Heart right ventricle (tissue), 16 donors: Measurements from ENCODE around the gene MOAP1. TPM values are rescaled to one million over a fixed set of nuclear protein-coding genes. Genes with fewer than 3 reads are reported as not detected.
A peak's percentile ranks its signal among the peaks of the same experiment; 100 is the strongest.

Experiments used
- ATAC-seq, 8 donors: fragments of 200-7000 bp; cut with Tn5 transposase; one replicate each; pipeline ENCODE4 v1.9.1; 2020; ENCODE audit warnings: mild to moderate bottlenecking in 8 of 8, moderate library complexity in 8 of 8, moderate number of reproducible peaks in 1 of 8
- DNase-seq, 2 donors: peaks; one replicate each; pipeline ENCODE4 v3.0.0-alpha.2; 2020
- H3K27ac ChIP-seq, 10 donors: fragments of 200-600 bp; sonication (generic) in 2 of 10; one replicate each; pipeline versions ENCODE4 v1.5.0 to v1.8.0; 2020 to 2022; ENCODE audit warnings: mild to moderate bottlenecking in 3 of 10
- H3K27me3 ChIP-seq, 7 donors: fragments of 200-600 bp; one replicate each; pipeline ENCODE4 v1.8.0; 2021 to 2022; ENCODE audit warnings: mild to moderate bottlenecking in 2 of 7
- H3K36me3 ChIP-seq, 9 donors: fragments of 200-600 bp; sonication (generic) in 1 of 9; one replicate each; pipeline versions ENCODE4 v1.5.0 to v1.8.0; 2020 to 2022; ENCODE audit warnings: mild to moderate bottlenecking in 2 of 9
- H3K4me1 ChIP-seq, 9 donors: fragments of 200-600 bp; sonication (generic) in 1 of 9; one replicate each; pipeline versions ENCODE4 v1.5.0 to v1.8.0; 2020 to 2022; ENCODE audit warnings: mild to moderate bottlenecking in 4 of 9
- H3K4me3 ChIP-seq, 10 donors: fragments of 200-600 bp; sonication (generic) in 2 of 10; one replicate each; pipeline versions ENCODE4 v1.5.0 to v1.8.0; 2020 to 2022; ENCODE audit warnings: mild to moderate bottlenecking in 7 of 10, moderate library complexity in 2 of 10
- H3K9me3 ChIP-seq, 11 donors: fragments of 200-600 bp in 10 of 11; sonication (generic) in 2 of 11; one replicate each; pipeline versions ENCODE4 v1.5.0 to v1.8.0; 2013 to 2022; ENCODE audit warnings: mild to moderate bottlenecking in 2 of 11, control low read depth in 1 of 11, moderate library complexity in 1 of 11
- CTCF ChIP-seq, 9 donors: fragments of 200-600 bp; sonication (generic) in 2 of 9; IDR thresholded peaks; one replicate each; pipeline versions ENCODE4 v1.5.0 to v1.8.0; 2021 to 2022; ENCODE audit warnings: antibody characterized with exemption in 9 of 9, mild to moderate bottlenecking in 5 of 9, moderate library complexity in 1 of 9
- WGBS, 2 donors: extraction: QIAGEN DNeasy Blood & Tissue Kit; methylation state at CpG; one replicate each; pipeline ENCODE4 v1.1.7; 2013; ENCODE audit warnings: inconsistent platforms in 1 of 2; 5-methylcytosine and 5-hydroxymethylcytosine counted together
- intact Hi-C, 10 donors: fragments of 100-400 bp; cut with DNase I; formaldehyde crosslinking; loops; one replicate each; pipeline versions ENCODE4 v1.11.1 to v1.14.2; 2022
- polyA plus RNA-seq, 2 donors: library from polyadenylated mRNA; stranded (reverse); fragments of 200-250 nt; gene quantifications; one replicate each; pipeline ENCODE4 v1.2.3, GENCODE V29; 2013
- total RNA-seq, 10 donors: library from RNA; stranded (reverse); fragmentation: NEBNext Ultra II Directional in 3 of 10; extraction: Animal tissue kit (Norgen Biotek cat#: 25700) in 3 of 10; gene quantifications; one replicate each; pipeline versions ENCODE4 v1.2.1 to v1.2.4, GENCODE V29; 2021 to 2023
- donor health status: Arrhythmogenic right ventricular cardiomyopathy.
- donor health status: ischemic (EF 13 %, LVEDD 7.1; RV severe dilation, severe dysfunction).
- donor health status: healthy with polysubstance abuse.
- donor health status: DM: no; HTN: yes; CAD: no.
- donor health status: DM: no; HTN: no; CAD: no.
- donor health status: ischemic (EF 25% LVEDD 6.9; RV normal size, moderate dysfunction).
- donor health status: ischemic (EF 25% LVEDD 5.7; RV mildly dilated, moderate dysfunction).
- donor health status: healthy.
- donor health status: DM: yes; HTN: yes; CAD: no.
- donor health status: Ischemic cardiomyopathy.
- donor health status: ischemic (EF 35%, LVEDD 5.7; RV mildly dilated, moderate dysfunction).
- donor health status: nonischemic (EF 11% LVEDD 7.7; RV severe dilation, severe dysfunction).
- donor health status: DM: yes; HTN: yes; CAD: no.
- donor health status: PGD.
- donor health status: ischemic (EF 29% LVEDD 5.4; RV normal size, mild dysfunction).
- donor health status: nonischemic (EF 23%, LVEDD 6.1; RV moderate dilation, normal function).

The MOAP1 gene
- total and polyA plus RNA-seq, 12 donors = 14.6 to 96.1 (median 74.2) TPM

GRCh38 chr14:93220509-93220908 lies 35.8 kb upstream of the MOAP1 start:
- intact Hi-C loops = no loop called here
- no peak for TF ChIP-seq CTCF (IDR thresholded peaks at IDR 0.05)
- no peaks in the 10 kb centered on the region for H3K9me3 ChIP-seq
- ATAC-seq = no peak
- H3K4me3 ChIP-seq = no peak overlapping the region
- H3K27ac ChIP-seq = no peak overlapping the region
- H3K27me3 ChIP-seq = no peaks in the 10 kb centered on the region
- H3K4me1 ChIP-seq = no peaks in the 10 kb centered on the region
- no peak for DNase-seq
- H3K36me3 ChIP-seq = peaks cover 0 to 100% (median 60%) of the 10 kb centered on the region in 9 donors

DNA sequence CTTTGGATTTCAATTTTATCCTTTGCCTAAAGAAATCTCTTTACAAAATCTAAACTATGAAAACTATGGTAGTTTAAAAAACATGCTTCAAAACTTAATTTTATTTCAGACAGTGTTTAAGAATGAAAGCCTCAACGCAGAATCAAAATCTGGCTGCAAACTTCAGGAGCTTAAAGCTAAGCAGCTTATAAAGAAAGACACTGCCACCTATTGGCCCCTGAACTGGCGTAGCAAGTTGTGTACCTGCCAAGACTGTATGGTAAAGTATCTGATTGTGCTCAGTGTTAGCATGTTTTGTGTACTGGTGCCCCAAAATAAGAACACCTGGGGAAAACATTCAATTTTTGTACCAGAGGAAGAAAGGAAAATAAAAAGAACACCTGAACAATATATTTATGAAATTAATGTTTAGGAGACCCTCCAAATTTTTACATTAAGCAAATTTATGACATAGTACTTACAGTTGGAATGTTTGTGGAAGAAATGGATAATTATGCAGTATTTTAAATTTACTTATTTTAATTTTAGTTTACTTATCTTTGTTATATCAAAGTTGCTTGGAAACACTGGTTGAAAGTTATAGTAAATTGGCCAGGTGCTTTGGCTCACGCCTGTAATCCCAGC lies 34.5 kb upstream of the MOAP1 start:
- Histone ChIP-seq H3K36me3 (peaks cover 0 to 100% (median 66%) of the 10 kb centered on the region in 9 donors), H3K27ac (no peak overlapping the region), H3K4me1 (no peaks in the 10 kb centered on the region), H3K9me3 (no peaks in the 10 kb centered on the region), H3K27me3 (no peaks in the 10 kb centered on the region), H3K4me3 (no peak overlapping the region)
- intact Hi-C loops = loop anchor here in 3 of 10 donors (10.0 kb wide), 1 partner anchor 396 kb away; no protein-coding TSS in a partner anchor
- DNase-seq (peak in 1 of 2 donors; percentile 28), ATAC-seq (peak in 4 of 8 donors; percentile 33 to 63 (median 59))
- TF ChIP-seq CTCF (IDR thresholded peaks at IDR 0.05) = peak in 8 of 9 donors; percentile 18 to 64 (median 57)
- 51 to 52% methylated on average over 3 of the region's 3 CpGs for WGBS, 2 donors

DNA sequence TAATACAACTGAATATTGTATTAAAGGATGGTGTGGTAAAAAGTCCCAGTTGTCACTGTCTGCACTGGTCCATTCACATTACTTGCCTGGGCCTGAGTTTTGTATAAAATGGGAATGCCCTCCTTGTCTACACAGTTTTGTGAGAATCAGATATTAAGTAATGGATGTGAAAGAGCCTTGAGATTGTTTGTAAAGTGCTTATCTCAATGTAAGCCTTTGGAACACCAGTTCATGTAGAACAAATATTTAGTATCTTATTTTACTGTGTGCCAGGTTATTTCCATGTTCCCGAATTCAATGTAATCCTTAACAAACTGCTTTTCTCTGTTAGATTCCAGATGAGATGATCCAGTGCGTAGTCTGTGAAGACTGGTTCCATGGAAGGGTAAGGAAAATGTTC lies 29.9 kb upstream of the MOAP1 start:
- Histone ChIP-seq H3K4me1 (peaks cover 0 to 5% (median under 1%) of the 10 kb centered on the region in 9 donors), H3K4me3 (no peak overlapping the region), H3K27ac (no peak overlapping the region), H3K9me3 (no peaks in the 10 kb centered on the region), H3K36me3 (peaks cover 0 to 99% (median 47%) of the 10 kb centered on the region in 9 donors), H3K27me3 (no peaks in the 10 kb centered on the region)
- ATAC-seq (no peak), DNase-seq (no peak)
- TF ChIP-seq CTCF (IDR thresholded peaks at IDR 0.05) = no peak
- intact Hi-C loops = loop anchor here in 3 of 10 donors (10.0 kb wide), 1 partner anchor 400 kb away; no protein-coding TSS in a partner anchor
- 97 to 99% methylated on average over 2 of the region's 2 CpGs for WGBS, 2 donors

DNA sequence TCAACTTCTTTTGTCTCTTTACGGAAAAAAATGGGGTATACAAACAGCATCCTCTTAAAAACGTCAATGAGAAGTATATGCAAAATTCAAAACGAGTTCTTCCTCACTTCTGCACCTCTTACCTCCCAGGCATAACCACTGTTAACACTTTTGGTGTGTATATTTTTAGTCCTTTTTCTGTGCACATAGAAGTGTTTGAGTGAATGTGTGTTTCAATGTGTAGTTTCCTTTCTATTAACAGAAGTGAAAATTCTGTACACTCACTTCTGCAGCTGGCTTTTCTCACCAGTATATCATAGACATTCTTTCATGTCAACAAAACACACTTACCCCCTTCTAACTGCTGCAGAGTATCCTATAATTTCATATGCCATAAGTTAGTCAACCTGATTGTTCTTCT lies 27.7 kb upstream of the MOAP1 start:
- no peak for TF ChIP-seq CTCF (IDR thresholded peaks at IDR 0.05)
- DNase-seq = no peak
- Histone ChIP-seq H3K4me1 (peaks cover 0 to 25% (median 16%) of the 10 kb centered on the region in 9 donors), H3K9me3 (no peaks in the 10 kb centered on the region), H3K36me3 (peaks cover 0 to 78% (median 47%) of the 10 kb centered on the region in 9 donors), H3K27me3 (no peaks in the 10 kb centered on the region), H3K27ac (no peak overlapping the region), H3K4me3 (no peak overlapping the region)
- 47 to 58% methylated on average over 3 of the region's 3 CpGs for WGBS, 2 donors
- intact Hi-C loops = loop anchor here in 3 of 10 donors (10.0 kb wide), 1 partner anchor 402 kb away; no protein-coding TSS in a partner anchor
- no peak for ATAC-seq
